ENCODE results near the gene SRP54.

GRCh38 chr14:34989762-34990161, 7.0 kb downstream of the SRP54 start:
- TF ChIP-seq, protein P1, sequence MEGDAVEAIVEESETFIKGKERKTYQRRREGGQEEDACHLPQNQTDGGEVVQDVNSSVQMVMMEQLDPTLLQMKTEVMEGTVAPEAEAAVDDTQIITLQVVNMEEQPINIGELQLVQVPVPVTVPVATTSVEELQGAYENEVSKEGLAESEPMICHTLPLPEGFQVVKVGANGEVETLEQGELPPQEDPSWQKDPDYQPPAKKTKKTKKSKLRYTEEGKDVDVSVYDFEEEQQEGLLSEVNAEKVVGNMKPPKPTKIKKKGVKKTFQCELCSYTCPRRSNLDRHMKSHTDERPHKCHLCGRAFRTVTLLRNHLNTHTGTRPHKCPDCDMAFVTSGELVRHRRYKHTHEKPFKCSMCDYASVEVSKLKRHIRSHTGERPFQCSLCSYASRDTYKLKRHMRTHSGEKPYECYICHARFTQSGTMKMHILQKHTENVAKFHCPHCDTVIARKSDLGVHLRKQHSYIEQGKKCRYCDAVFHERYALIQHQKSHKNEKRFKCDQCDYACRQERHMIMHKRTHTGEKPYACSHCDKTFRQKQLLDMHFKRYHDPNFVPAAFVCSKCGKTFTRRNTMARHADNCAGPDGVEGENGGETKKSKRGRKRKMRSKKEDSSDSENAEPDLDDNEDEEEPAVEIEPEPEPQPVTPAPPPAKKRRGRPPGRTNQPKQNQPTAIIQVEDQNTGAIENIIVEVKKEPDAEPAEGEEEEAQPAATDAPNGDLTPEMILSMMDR (IDR thresholded peaks at IDR 0.05; ENCODE audit: low read length) = no peak
- TF ChIP-seq EZH2 (IDR thresholded peaks at IDR 0.05; ENCODE audit: borderline replicate concordance, low read length) = no peak
